HTERT RPE-1 (cell line): ENCODE data around the gene IQCC.
"Not testable (repeated sequence)": the region's sequence is repeated elsewhere in the genome, so short reads cannot be mapped to it uniquely, and the experiment has no call there.

Experiments used
- in situ Hi-C: fragments of 300-500 bp; cut with MboI; formaldehyde crosslinking; loops from 4 replicates; pipeline ENCODE4 v1.14.3; 2020; ENCODE audit warnings: low sequenced_read_pairs

The IQCC gene

GRCh38 chr1:32205401-32206370, at the start of gene IQCC:
TSS of gene IQCC (plus strand) at chr1:32205671. CDS start at chr1:32205682, 11 bp downstream.
- in situ Hi-C loops, result no loop called here

- in situ Hi-C loops, result no loop called here
Observed at GRCh38 chr1:32159189-32159588, 46.3 kb upstream of the IQCC start.

- in situ Hi-C loops, result no loop called here
Observed at GRCh38 chr1:32163405-32163804, 42.1 kb upstream of the IQCC start.

- in situ Hi-C loops, result not testable (repeated sequence)
Observed at GRCh38 chr1:32165633-32166032, 39.8 kb upstream of the IQCC start.

GRCh38 chr1:32170991-32171390, 34.5 kb upstream of the IQCC start:
- in situ Hi-C loops, result no loop called here

GRCh38 chr1:32172621-32173245, 32.7 kb upstream of the IQCC start:
- in situ Hi-C loops, result no loop called here

GRCh38 chr1:32178380-32179192, 26.9 kb upstream of the IQCC start:
- in situ Hi-C loops, result no loop called here

GRCh38 chr1:32179193-32179442, 26.4 kb upstream of the IQCC start:
- in situ Hi-C loops, result no loop called here

GRCh38 chr1:32179443-32180185, 25.9 kb upstream of the IQCC start, which contains the start of gene TXLNA:
TSS of gene TXLNA (plus strand) at chr1:32179675. CDS start at chr1:32180346, 671 bp downstream.
- in situ Hi-C loops, result no loop called here

GRCh38 chr1:32180186-32181060, 25.0 kb upstream of the IQCC start:
- in situ Hi-C loops, result no loop called here

GRCh38 chr1:32181065-32181464, 24.4 kb upstream of the IQCC start:
- in situ Hi-C loops, result no loop called here

- in situ Hi-C loops, result no loop called here
Observed at GRCh38 chr1:32181563-32181962, 23.9 kb upstream of the IQCC start.

GRCh38 chr1:32182060-32182459, 23.4 kb upstream of the IQCC start:
- in situ Hi-C loops, result no loop called here

GRCh38 chr1:32184650-32185049, 20.8 kb upstream of the IQCC start:
- in situ Hi-C loops, result no loop called here

- in situ Hi-C loops, result no loop called here
Observed at GRCh38 chr1:32186077-32186476, 19.4 kb upstream of the IQCC start.

GRCh38 chr1:32186491-32186890, 19.0 kb upstream of the IQCC start:
- in situ Hi-C loops, result no loop called here

GRCh38 chr1:32187850-32188249, 17.6 kb upstream of the IQCC start:
- in situ Hi-C loops, result no loop called here

- in situ Hi-C loops, result no loop called here
Observed at GRCh38 chr1:32192220-32192948, 13.1 kb upstream of the IQCC start.

- in situ Hi-C loops, result no loop called here
Observed at GRCh38 chr1:32194984-32195383, 10.5 kb upstream of the IQCC start.
